HK-2 (cell line): ENCODE measurements around the gene OR6P1.

Experiments
- DNase-seq: peaks from one replicate; pipeline ENCODE4 v3.0.0-alpha.2; 2018; ENCODE audit not compliant: unreplicated experiment

OR6P1 gene

GRCh38 chr1:158570480-158570879 is at the start of gene OR6P1:
OR6P1 (minus strand) TSS chr1:158570580; CDS start chr1:158563604, 6,976 bp downstream.
- DNase-seq, result no peak

DNA sequence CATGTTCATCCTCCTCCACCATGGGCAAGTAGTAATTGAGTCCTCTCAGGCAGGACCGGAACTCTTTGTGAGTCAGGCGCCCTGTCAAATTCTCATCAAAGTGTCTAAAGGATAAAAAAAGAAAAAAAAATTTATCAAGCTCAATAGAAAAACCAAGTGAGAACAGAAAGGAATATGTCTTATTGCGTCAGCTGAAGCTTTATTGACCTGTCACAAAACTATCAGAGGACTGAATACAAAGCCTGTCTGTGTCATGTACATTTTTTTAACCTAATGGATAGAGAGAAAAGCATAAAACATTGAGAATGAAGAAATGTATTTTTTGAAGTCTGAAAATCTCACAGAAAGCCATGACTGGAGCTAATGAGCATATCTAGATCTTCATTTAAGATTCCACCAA is 43.4 kb upstream of the OR6P1 start:
- DNase-seq, result no peak

DNA sequence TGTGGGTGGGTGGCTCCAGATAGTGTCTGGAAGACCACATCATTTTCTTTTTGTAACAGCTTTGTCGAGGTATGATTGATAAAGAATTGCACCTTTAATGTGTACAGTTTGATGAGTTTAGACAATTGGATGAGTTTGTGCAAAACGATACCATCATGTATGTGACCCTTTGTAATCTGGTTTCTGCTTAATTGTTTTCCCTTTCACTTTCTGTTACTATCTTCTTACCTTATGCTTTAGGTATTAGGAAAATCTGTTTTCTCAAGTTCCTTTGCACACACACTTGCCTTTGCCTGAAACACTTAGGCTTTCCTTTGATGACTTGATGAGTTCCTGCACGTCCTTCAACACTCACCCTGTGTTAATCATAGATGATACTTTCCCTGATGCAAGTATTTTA is 41.5 kb upstream of the OR6P1 start:
- DNase-seq, result no peak

DNA sequence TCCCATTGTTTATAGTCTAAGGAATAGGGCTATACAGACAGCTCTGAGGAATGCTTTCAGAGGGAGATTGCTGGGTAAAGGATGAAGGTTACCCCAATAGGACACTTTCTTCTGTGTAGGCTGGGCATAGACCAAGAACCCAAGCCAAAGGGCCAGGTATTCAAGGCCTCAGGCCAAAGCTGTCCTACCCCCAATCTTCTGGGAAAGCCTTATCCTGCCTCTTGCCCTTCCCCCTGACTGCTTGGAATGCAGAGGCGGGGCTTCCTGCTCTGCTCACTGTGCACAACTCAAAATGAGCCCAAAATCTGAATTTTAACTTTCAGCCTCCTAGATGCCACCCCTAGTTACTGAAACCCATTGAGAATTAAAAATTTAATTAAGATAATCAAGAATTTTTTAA is 36.9 kb upstream of the OR6P1 start:
- DNase-seq, result no peak

DNA sequence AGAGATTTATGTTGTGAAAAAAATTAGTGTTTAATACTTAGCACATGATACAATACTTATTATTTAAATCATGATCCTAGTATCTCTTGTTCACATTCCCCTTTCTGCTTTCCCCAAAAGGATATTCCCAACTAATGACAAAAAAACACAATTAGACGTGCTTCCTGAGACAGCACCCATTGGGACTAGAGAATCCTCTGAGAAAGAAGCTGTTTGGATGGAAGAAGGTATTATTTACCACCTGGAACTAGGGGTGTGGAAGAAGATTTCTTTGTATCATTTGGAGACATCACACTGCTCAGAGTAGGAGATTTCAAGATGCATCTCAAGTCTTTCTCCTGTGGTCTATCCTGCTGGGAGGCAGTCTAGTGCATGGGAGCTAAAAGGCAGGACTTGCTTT is 34.6 kb upstream of the OR6P1 start, which contains the start of gene OR10Z1:
OR10Z1 (plus strand) TSS at position 301 of the 400 bp plus-strand sequence. CDS start 1,171 bp downstream, outside the sequence.
- DNase-seq, result no peak

- no peak for DNase-seq
These were observed 30.4 kb upstream of the OR6P1 start for GRCh38 chr1:158600735-158601134.

- DNase-seq, result no peak
These were observed 16.6 kb upstream of the OR6P1 start for GRCh38 chr1:158586942-158587341.

DNA sequence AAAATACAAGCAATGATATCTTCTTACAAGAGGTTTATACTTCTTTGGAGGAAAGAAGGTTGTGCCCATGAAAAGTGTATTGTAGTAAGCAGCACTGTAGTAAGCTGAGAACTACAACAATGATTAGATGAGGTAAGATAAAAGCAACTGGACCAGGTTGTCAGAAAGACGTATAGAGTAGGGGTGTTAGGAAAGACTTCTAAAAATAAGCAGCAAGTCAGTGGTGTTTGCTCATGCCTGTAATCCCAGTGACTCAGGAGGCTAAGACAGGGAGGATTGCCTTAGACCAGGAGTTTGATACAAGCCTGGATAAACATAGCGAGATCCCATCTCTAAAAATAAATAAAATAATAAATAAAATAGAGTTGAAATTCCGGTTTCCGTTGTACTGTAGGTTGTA is 13.6 kb upstream of the OR6P1 start:
- DNase-seq, result no peak

GRCh38 chr1:158579733-158580132 is 9.4 kb upstream of the OR6P1 start, which contains the start of gene OR10X1:
OR10X1 (minus strand) TSS chr1:158579899; CDS start chr1:158579899, 0 bp downstream.
- DNase-seq, result no peak

GRCh38 chr1:158577561-158577960 is 7.2 kb upstream of the OR6P1 start:
- DNase-seq, result no peak

GRCh38 chr1:158572226-158572625 is 1.8 kb upstream of the OR6P1 start:
- DNase-seq, result no peak

- DNase-seq, result no peak
These were observed 5.8 kb downstream of the OR6P1 start for GRCh38 chr1:158564608-158565007.

- no peak for DNase-seq
These were observed 6.5 kb downstream of the OR6P1 start for GRCh38 chr1:158563853-158564252.

GRCh38 chr1:158559696-158560095 is 10.7 kb downstream of the OR6P1 start:
- no peak for DNase-seq

GRCh38 chr1:158554352-158554751 is 16.0 kb downstream of the OR6P1 start, which contains the start of gene OR6Y1:
OR6Y1 (minus strand) TSS chr1:158554405; CDS start chr1:158548105, 6,300 bp downstream.
- no peak for DNase-seq

DNA sequence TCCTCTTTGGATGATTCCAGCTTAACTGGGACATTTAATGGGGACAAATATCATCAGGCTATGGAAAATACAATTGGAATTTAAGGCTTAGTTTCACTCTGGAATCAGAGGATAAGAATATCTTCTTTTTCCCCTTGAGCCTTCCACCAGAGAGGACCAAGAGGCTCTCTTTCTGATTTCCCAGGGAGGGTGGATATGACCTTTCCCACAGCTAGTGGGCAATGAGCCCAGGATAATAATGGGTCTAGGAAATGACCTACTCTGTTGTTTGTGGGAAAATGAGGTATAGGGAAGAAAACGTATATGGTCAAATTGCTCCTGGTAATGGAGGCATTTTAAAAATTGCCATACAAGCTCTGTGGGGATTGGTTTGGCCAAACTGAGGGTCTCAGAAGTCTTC is 18.1 kb downstream of the OR6P1 start:
- DNase-seq, result no peak

- DNase-seq, result no peak
These were observed 22.8 kb downstream of the OR6P1 start for GRCh38 chr1:158547533-158547932.

GRCh38 chr1:158537609-158538008 is 32.8 kb downstream of the OR6P1 start:
- DNase-seq, result no peak

GRCh38 chr1:158534496-158534895 is 35.9 kb downstream of the OR6P1 start:
- DNase-seq, result no peak

DNA sequence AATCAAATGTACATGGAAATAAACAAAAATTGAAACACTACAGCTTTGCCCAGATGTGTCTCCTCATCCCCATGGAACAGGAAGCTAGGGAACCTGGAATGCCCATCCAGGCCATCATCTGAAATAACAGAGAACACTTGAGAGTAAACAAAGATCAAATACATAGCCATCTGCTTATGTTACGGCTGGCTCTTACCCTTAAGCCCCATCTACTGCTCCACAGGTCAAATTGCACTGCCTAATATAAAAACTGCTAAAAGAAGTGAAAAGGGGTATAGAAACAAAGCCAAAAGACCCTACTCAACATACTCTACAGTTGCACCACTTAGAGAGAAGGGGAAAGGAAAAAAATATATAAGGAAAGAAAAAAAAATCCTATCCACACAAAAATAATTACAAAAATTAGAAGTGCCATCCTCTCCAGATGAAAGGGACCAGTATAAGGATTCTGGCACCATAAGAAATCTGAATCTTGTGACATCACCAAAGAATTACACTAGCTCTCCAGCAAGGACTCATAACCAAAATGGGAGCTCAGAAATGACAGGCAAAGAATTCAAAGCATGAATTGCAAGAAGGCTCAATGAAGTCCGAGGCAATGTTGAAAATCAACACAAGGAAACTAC is 43.1 kb downstream of the OR6P1 start:
- DNase-seq, result peak; percentile 4

DNA sequence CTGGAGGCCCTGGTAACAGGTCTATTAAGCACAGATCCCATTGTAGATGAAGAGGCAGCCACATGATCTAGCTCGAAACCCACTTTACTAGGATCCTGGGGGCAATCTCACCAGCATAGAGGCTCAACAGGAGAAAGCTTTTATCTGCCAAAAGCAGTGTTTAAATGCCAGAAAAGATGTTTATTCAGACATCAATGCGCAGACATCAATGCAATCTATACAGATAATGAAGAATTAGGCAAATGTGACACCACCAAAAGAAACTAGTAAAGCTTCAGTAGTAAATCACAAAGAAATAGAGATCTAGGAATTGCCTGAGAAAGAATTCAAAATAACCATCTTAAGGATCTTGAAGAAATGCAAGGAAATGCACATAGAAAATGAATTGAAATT is 48.7 kb downstream of the OR6P1 start:
- no peak for DNase-seq

DNA sequence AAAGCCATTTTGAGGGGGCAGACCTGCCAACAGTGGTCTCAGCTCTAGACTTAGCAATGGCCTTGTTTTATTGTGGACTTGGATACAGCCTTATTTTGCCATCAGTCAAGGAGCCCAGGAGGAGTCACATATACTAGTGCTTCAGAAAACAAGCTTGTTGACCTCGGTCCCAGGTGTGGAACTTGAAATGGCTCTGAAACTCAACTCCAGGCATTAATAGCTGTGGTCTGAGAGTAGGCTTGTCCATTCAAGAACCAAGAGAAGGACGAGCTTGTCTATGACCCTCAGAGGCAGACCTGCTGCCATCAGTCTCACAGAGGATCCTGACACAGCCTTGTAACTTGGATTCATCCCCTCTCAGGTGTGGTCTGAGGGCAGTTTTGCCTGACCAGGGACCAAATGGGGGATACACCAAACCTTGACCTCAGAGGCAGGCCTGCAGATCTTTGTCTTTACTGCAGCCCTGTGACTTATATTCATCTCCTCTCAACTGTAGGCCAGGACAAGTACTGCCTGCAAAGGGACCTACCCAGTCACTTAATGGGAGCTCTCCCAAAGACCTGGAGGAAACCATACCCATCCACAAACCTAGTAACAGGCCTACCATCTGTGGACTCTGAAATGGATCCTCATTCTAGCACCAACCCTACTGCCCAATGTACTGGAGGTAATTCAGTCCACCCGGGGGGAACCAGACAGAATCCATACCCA is 49.3 kb downstream of the OR6P1 start:
- DNase-seq, result no peak

DNA sequence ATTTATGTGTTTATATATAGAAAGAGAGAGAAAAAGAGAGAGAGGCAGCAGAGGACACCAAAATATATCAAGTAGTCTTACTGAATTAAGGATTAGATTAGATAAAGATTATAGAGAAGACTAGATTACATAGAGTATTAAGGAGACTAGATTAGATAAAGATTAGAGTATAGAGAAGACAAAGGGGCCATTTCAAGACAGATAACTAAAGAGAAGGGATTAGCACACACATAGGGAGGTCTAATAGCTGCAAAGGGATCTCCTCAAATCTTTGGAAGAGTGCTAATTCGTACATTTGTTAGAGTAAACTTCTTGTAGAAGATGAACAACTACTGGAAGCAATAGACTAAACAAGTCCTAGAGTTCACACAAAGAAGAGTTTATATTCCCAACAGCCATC is 50.4 kb downstream of the OR6P1 start:
- no peak for DNase-seq
